Loucy (cell line): ENCODE data around the gene EIPR1.

Experiments used
- H2AFZ ChIP-seq: fragments of 200-600 bp; sonication (generic); 2 replicates; pipeline ENCODE4 v1.6.0; 2016; ENCODE audit warnings: antibody characterized with exemption, mild to moderate bottlenecking, low read length, moderate library complexity
- H3F3A ChIP-seq: fragments of 200-600 bp; 2 replicates; pipeline ENCODE4 v1.6.0; 2016; ENCODE audit warnings: antibody characterized with exemption, low read depth, mild to moderate bottlenecking
- H3K27me3 ChIP-seq: fragments of 200-600 bp; sonication (generic); 2 replicates; pipeline ENCODE4 v1.6.1; 2014; ENCODE audit warnings: low read length, mild to moderate bottlenecking; ENCODE audit not compliant: insufficient read depth, poor library complexity, severe bottlenecking
- H3K36me3 ChIP-seq: fragments of 200-600 bp; sonication (generic); 2 replicates; pipeline ENCODE4 v1.6.1; 2016; ENCODE audit warnings: low read length; ENCODE audit not compliant: insufficient read depth
- H3K4me1 ChIP-seq: fragments of 200-600 bp; sonication (generic); 2 replicates; pipeline ENCODE4 v1.5.1; 2014; ENCODE audit warnings: low read length, mild to moderate bottlenecking; ENCODE audit not compliant: insufficient read depth, poor library complexity, severe bottlenecking
- H3K4me2 ChIP-seq: fragments of 200-600 bp; sonication (generic); 2 replicates; pipeline ENCODE4 v1.6.0; 2014; ENCODE audit warnings: antibody characterized with exemption, low read length, low read depth, mild to moderate bottlenecking; ENCODE audit not compliant: poor library complexity, severe bottlenecking
- H3K4me3 ChIP-seq: fragments of 200-600 bp; sonication (generic); 2 replicates; pipeline ENCODE4 v1.5.1; 2014; ENCODE audit warnings: low read length, mild to moderate bottlenecking, mixed read lengths; ENCODE audit not compliant: poor library complexity, severe bottlenecking
- H3K79me2 ChIP-seq: fragments of 200-600 bp; sonication (generic); 2 replicates; pipeline ENCODE4 v1.6.1; 2014; ENCODE audit warnings: low read length; ENCODE audit not compliant: insufficient read depth
- H3K9ac ChIP-seq: fragments of 200-600 bp; sonication (generic); 2 replicates; pipeline ENCODE4 v1.6.0; 2014; ENCODE audit warnings: mild to moderate bottlenecking, low read depth, low read length, moderate library complexity; ENCODE audit not compliant: poor library complexity, severe bottlenecking
- H3K9me2 ChIP-seq: fragments of 200-600 bp; sonication (generic); replicated peaks from 2 replicates; pipeline ENCODE4 v1.6.1; 2016; ENCODE audit warnings: low read depth, low read length, mixed read lengths
- H3K9me3 ChIP-seq: fragments of 200-600 bp; sonication (generic); 2 replicates; pipeline ENCODE4 v1.6.1; 2014; ENCODE audit warnings: mild to moderate bottlenecking, antibody characterized with exemption, low read length, low read depth; ENCODE audit not compliant: insufficient read depth
- H4K20me1 ChIP-seq: fragments of 200-600 bp; sonication (generic); 2 replicates; pipeline ENCODE4 v1.6.0; 2014; ENCODE audit warnings: antibody characterized with exemption, low read length, mild to moderate bottlenecking; ENCODE audit not compliant: insufficient read depth, poor library complexity, severe bottlenecking
- CTCF ChIP-seq: fragments of 200-600 bp; sonication (generic); conservative IDR thresholded peaks from 2 replicates; pipeline ENCODE4 v1.5.1; 2014; ENCODE audit warnings: mild to moderate bottlenecking, antibody characterized with exemption, low read length
- EZH2phosphoT487 ChIP-seq: fragments of 200-600 bp; IDR thresholded peaks from 2 replicates; pipeline ENCODE4 v1.6.1; 2018; ENCODE audit warnings: antibody characterized with exemption, mild to moderate bottlenecking, moderate library complexity, borderline replicate concordance

Gene EIPR1

GRCh38 chr2:3242747-3243369, 134.8 kb downstream of the EIPR1 start:
- H3K36me3 ChIP-seq, result no peaks in the 10 kb centered on the region
- H3K4me3 ChIP-seq, result no peak overlapping the region
- H3K9ac ChIP-seq, result no peak overlapping the region
- peak overlapping the region; percentile 39 for H3K4me2 ChIP-seq
- H3F3A ChIP-seq, result no peaks in the 10 kb centered on the region
- no peaks in the 10 kb centered on the region for H3K79me2 ChIP-seq
- TF ChIP-seq EZH2phosphoT487 (no peak), CTCF (no peak)
- H4K20me1 ChIP-seq, result peaks cover 33% of the 10 kb centered on the region
- no peaks in the 10 kb centered on the region for H3K9me3 ChIP-seq
- H3K4me1 ChIP-seq, result peaks cover 10% of the 10 kb centered on the region
- H3K9me2 ChIP-seq, result no peaks in the 10 kb centered on the region
- no peak overlapping the region for H2AFZ ChIP-seq
- H3K27me3 ChIP-seq, result peaks cover 15% of the 10 kb centered on the region

- Histone ChIP-seq H3K4me1 (peaks cover 10% of the 10 kb centered on the region), H3K79me2 (no peaks in the 10 kb centered on the region), H3F3A (no peaks in the 10 kb centered on the region), H2AFZ (no peak overlapping the region), H3K27me3 (peaks cover 15% of the 10 kb centered on the region), H3K9me3 (no peaks in the 10 kb centered on the region), H3K4me3 (no peak overlapping the region), H3K4me2 (peak overlapping the region; percentile 39), H3K9me2 (no peaks in the 10 kb centered on the region), H4K20me1 (peaks cover 33% of the 10 kb centered on the region), H3K36me3 (no peaks in the 10 kb centered on the region), H3K9ac (no peak overlapping the region)
- TF ChIP-seq EZH2phosphoT487 (no peak), CTCF (no peak)
Observed at GRCh38 chr2:3241971-3242746, 135.5 kb downstream of the EIPR1 start.

GRCh38 chr2:3238951-3239841, 138.4 kb downstream of the EIPR1 start:
- H4K20me1 ChIP-seq, result peaks cover 33% of the 10 kb centered on the region
- no peaks in the 10 kb centered on the region for H3K79me2 ChIP-seq
- no peak overlapping the region for H3K9ac ChIP-seq
- no peaks in the 10 kb centered on the region for H3K9me3 ChIP-seq
- H3F3A ChIP-seq, result no peaks in the 10 kb centered on the region
- H2AFZ ChIP-seq, result no peak overlapping the region
- H3K4me1 ChIP-seq, result peaks cover 10% of the 10 kb centered on the region
- H3K36me3 ChIP-seq, result no peaks in the 10 kb centered on the region
- no peak overlapping the region for H3K4me2 ChIP-seq
- H3K4me3 ChIP-seq, result no peak overlapping the region
- TF ChIP-seq EZH2phosphoT487 (no peak), CTCF (no peak)
- no peaks in the 10 kb centered on the region for H3K9me2 ChIP-seq
- peaks cover 15% of the 10 kb centered on the region for H3K27me3 ChIP-seq
